GM18909 (cell line): Measurements from ENCODE around the gene TMEM154.

Experiments
- ATAC-seq: cut with Tn5 transposase; IDR thresholded peaks from one replicate; pipeline ENCODE4 v1.9.1; 2021; ENCODE audit warnings: mild to moderate bottlenecking; ENCODE audit not compliant: unreplicated experiment, poor library complexity

TMEM154 gene

GRCh38 chr4:152697284-152698088, 17.7 kb upstream of the TMEM154 start:
- peak; percentile 6 for ATAC-seq

- peak; percentile 99 for ATAC-seq
Measured at GRCh38 chr4:152696764-152697261, 17.0 kb upstream of the TMEM154 start.

- no peak for ATAC-seq
Measured at GRCh38 chr4:152693871-152694270, 14.1 kb upstream of the TMEM154 start.

- no peak for ATAC-seq
Measured at GRCh38 chr4:152691761-152692160, 12.0 kb upstream of the TMEM154 start.

GRCh38 chr4:152690706-152691651, 11.2 kb upstream of the TMEM154 start:
- no peak for ATAC-seq

- ATAC-seq, result no peak
Measured at GRCh38 chr4:152689615-152690501, 10.1 kb upstream of the TMEM154 start.

- ATAC-seq, result no peak
Measured at GRCh38 chr4:152687974-152688599, 8.3 kb upstream of the TMEM154 start.

GRCh38 chr4:152686452-152687013, 6.7 kb upstream of the TMEM154 start:
- no peak for ATAC-seq

GRCh38 chr4:152684587-152684986, 4.8 kb upstream of the TMEM154 start:
- ATAC-seq, result no peak

- peak; percentile 42 for ATAC-seq
Measured at GRCh38 chr4:152684007-152684406, 4.2 kb upstream of the TMEM154 start.

GRCh38 chr4:152682143-152682941, 2.5 kb upstream of the TMEM154 start:
- no peak for ATAC-seq

GRCh38 chr4:152680988-152681603, 1.3 kb upstream of the TMEM154 start:
- no peak for ATAC-seq

GRCh38 chr4:152678841-152679240, 956 bp downstream of the TMEM154 start:
- ATAC-seq, result no peak

- ATAC-seq, result no peak
Measured at GRCh38 chr4:152677117-152677516, 2.7 kb downstream of the TMEM154 start.

- ATAC-seq, result peak; percentile 41
Measured at GRCh38 chr4:152676052-152676854, 3.5 kb downstream of the TMEM154 start.

GRCh38 chr4:152674359-152674758, 5.4 kb downstream of the TMEM154 start:
- no peak for ATAC-seq

- ATAC-seq, result no peak
Measured at GRCh38 chr4:152673489-152673888, 6.3 kb downstream of the TMEM154 start.
